ENCODE results near the gene SMG6. TPM values are rescaled to one million over a fixed set of nuclear protein-coding genes. Genes with fewer than 3 reads are reported as not detected.

The SMG6 gene
- total RNA-seq, 1 donor from 2014 or later: 39.7 TPM

DNA sequence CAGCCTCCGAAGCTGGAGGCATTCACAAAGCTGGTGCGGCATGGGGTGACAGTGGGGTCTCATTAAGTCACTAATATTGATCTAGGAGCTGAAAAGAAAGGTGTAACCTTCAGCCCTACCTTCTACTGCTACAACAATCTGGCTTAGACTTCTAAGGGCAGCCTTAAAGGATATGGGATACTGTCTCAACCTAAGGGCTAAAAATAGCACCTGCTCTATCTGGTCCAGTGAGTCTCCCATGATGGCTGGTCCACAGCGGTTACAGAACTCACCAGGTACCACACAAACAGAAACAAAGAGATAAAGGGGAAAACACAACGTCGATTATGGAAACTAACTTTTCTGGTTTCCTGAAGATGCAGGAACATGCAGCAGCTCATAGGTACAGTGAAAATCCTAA lies 115.8 kb downstream of the SMG6 start:
- H3K27ac Mint-ChIP-seq (ENCODE audit: unreplicated experiment): peak overlapping the region; percentile 7
- FAIRE-seq: no peak

DNA sequence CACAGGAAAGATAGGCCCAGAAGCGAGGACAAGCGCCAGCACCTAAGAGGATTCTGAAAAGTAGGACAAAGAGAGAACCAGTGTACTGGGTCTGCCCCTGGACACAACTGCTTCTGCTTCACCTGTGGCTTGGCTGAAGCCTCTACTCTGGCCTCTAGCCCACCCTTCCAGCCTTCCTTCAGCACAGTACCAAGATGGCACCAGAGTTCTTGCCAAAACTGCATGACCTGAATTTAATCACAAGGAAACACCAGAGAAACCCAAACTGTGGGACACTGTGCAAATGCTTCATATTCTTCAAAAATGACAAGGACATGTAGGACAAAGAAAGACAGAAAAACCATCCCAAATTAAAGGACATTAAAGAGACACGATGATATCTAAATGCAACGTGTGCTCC lies 116.6 kb downstream of the SMG6 start:
- Mint-ChIP-seq H3K4me3 (ENCODE audit: unreplicated experiment) (no peak overlapping the region), H3K27ac (ENCODE audit: unreplicated experiment) (no peak overlapping the region), H3K4me1 (ENCODE audit: low read depth, unreplicated experiment) (peaks cover 23% of the 10 kb centered on the region), H3K9me3 (ENCODE audit: unreplicated experiment) (no peaks in the 10 kb centered on the region), H3K27me3 (ENCODE audit: low read depth, unreplicated experiment) (no peaks in the 10 kb centered on the region), H3K36me3 (ENCODE audit: low read depth, unreplicated experiment) (peaks cover 46% of the 10 kb centered on the region)
- Histone ChIP-seq H3K9ac (ENCODE audit: low read length) (no peak overlapping the region), H3K79me2 (ENCODE audit: insufficient read depth, low read length) (peaks cover 18% of the 10 kb centered on the region), H2AFZ (ENCODE audit: low read depth, low read length) (no peak overlapping the region), H3K4me3 (ENCODE audit: insufficient read depth, low read depth, low read length) (no peak overlapping the region), H4K20me1 (ENCODE audit: insufficient read depth, low read length) (no peaks in the 10 kb centered on the region), H3K36me3 (ENCODE audit: insufficient read depth, low read length) (peaks cover 17% of the 10 kb centered on the region), H3K4me1 (ENCODE audit: insufficient read depth, low read length) (peaks cover 20% of the 10 kb centered on the region), H3K4me2 (ENCODE audit: low read length) (no peak overlapping the region), H3K27me3 (ENCODE audit: insufficient read depth, low read length) (no peaks in the 10 kb centered on the region), H3K27ac (ENCODE audit: low read depth, low read length) (no peak overlapping the region), H3K9me3 (ENCODE audit: insufficient read depth, low read depth, low read length) (peaks cover 9% of the 10 kb centered on the region)
- DNase-seq (ENCODE audit: low read depth) (no peak), FAIRE-seq (no peak)
- TF ChIP-seq CTCF (IDR thresholded peaks at IDR 0.05; ENCODE audit: insufficient read depth, low read depth, low read length) (no peak), EZH2 (IDR thresholded peaks at IDR 0.05; ENCODE audit: insufficient read depth, low read length) (no peak)

More for the DNA sequence above, 115.8 kb downstream of the SMG6 start:
- H3K9me3 ChIP-seq (ENCODE audit: insufficient read depth, low read depth, low read length): peaks cover 11% of the 10 kb centered on the region
- H3K27me3 ChIP-seq (ENCODE audit: insufficient read depth, low read length): no peaks in the 10 kb centered on the region
- H3K36me3 Mint-ChIP-seq (ENCODE audit: low read depth, unreplicated experiment): peaks cover 41% of the 10 kb centered on the region
- H3K27ac ChIP-seq (ENCODE audit: low read depth, low read length): no peak overlapping the region
- DNase-seq (ENCODE audit: low read depth): no peak
- no peak overlapping the region for H3K9ac ChIP-seq (ENCODE audit: low read length)
- no peak overlapping the region for H3K4me3 ChIP-seq (ENCODE audit: insufficient read depth, low read depth, low read length)
- TF ChIP-seq EZH2 (IDR thresholded peaks at IDR 0.05; ENCODE audit: insufficient read depth, low read length) (no peak), CTCF (IDR thresholded peaks at IDR 0.05; ENCODE audit: insufficient read depth, low read depth, low read length) (no peak)
- H4K20me1 ChIP-seq (ENCODE audit: insufficient read depth, low read length): no peaks in the 10 kb centered on the region
- H3K27me3 Mint-ChIP-seq (ENCODE audit: low read depth, unreplicated experiment): no peaks in the 10 kb centered on the region
- no peak overlapping the region for H3K4me2 ChIP-seq (ENCODE audit: low read length)
- H3K4me3 Mint-ChIP-seq (ENCODE audit: unreplicated experiment): no peak overlapping the region
- peaks cover 19% of the 10 kb centered on the region for H3K4me1 ChIP-seq (ENCODE audit: insufficient read depth, low read length)
- H2AFZ ChIP-seq (ENCODE audit: low read depth, low read length): no peak overlapping the region
- no peaks in the 10 kb centered on the region for H3K9me3 Mint-ChIP-seq (ENCODE audit: unreplicated experiment)
- H3K36me3 ChIP-seq (ENCODE audit: insufficient read depth, low read length): peaks cover 15% of the 10 kb centered on the region
- peaks cover 24% of the 10 kb centered on the region for H3K4me1 Mint-ChIP-seq (ENCODE audit: low read depth, unreplicated experiment)
- H3K79me2 ChIP-seq (ENCODE audit: insufficient read depth, low read length): peaks cover 18% of the 10 kb centered on the region

- FAIRE-seq: no peak
- no peak overlapping the region for H3K9ac ChIP-seq (ENCODE audit: low read length)
- peaks cover 11% of the 10 kb centered on the region for H3K79me2 ChIP-seq (ENCODE audit: insufficient read depth, low read length)
- peaks cover 31% of the 10 kb centered on the region for H3K4me1 Mint-ChIP-seq (ENCODE audit: low read depth, unreplicated experiment)
- TF ChIP-seq EZH2 (IDR thresholded peaks at IDR 0.05; ENCODE audit: insufficient read depth, low read length) (no peak), CTCF (IDR thresholded peaks at IDR 0.05; ENCODE audit: insufficient read depth, low read depth, low read length) (no peak)
- no peak overlapping the region for H2AFZ ChIP-seq (ENCODE audit: low read depth, low read length)
- H3K36me3 ChIP-seq (ENCODE audit: insufficient read depth, low read length): peaks cover 12% of the 10 kb centered on the region
- peak overlapping the region; percentile 30 for H3K27ac Mint-ChIP-seq (ENCODE audit: unreplicated experiment)
- no peaks in the 10 kb centered on the region for H3K27me3 ChIP-seq (ENCODE audit: insufficient read depth, low read length)
- no peak for DNase-seq (ENCODE audit: low read depth)
- no peaks in the 10 kb centered on the region for H3K9me3 ChIP-seq (ENCODE audit: insufficient read depth, low read depth, low read length)
- H3K27ac ChIP-seq (ENCODE audit: low read depth, low read length): no peak overlapping the region
- H3K9me3 Mint-ChIP-seq (ENCODE audit: unreplicated experiment): no peaks in the 10 kb centered on the region
- no peak overlapping the region for H3K4me2 ChIP-seq (ENCODE audit: low read length)
- H4K20me1 ChIP-seq (ENCODE audit: insufficient read depth, low read length): no peaks in the 10 kb centered on the region
- peaks cover 34% of the 10 kb centered on the region for H3K4me1 ChIP-seq (ENCODE audit: insufficient read depth, low read length)
- no peak overlapping the region for H3K4me3 ChIP-seq (ENCODE audit: insufficient read depth, low read depth, low read length)
- no peaks in the 10 kb centered on the region for H3K27me3 Mint-ChIP-seq (ENCODE audit: low read depth, unreplicated experiment)
- no peak overlapping the region for H3K4me3 Mint-ChIP-seq (ENCODE audit: unreplicated experiment)
- peaks cover 41% of the 10 kb centered on the region for H3K36me3 Mint-ChIP-seq (ENCODE audit: low read depth, unreplicated experiment)
Measured at GRCh38 chr17:2184993-2185931, 118.3 kb downstream of the SMG6 start.

All from astrocyte (in vitro differentiated cells and primary cell).